GM23338 (cell line): ENCODE measurements around the gene RNH1. TPM values are rescaled to one million over a fixed set of nuclear protein-coding genes. Genes with fewer than 3 reads are reported as not detected.
A peak's percentile ranks its signal among the peaks of the same experiment; 100 is the strongest.

Experiments used
- ATAC-seq: fragments of 200-7000 bp; cut with Tn5 transposase; 3 replicates; pipeline ENCODE4 v1.9.1; 2020
- DNase-seq: peaks from one replicate; pipeline ENCODE4 v3.0.0-alpha.2; 2015; ENCODE audit warnings: low spot score
- H2AFZ ChIP-seq: fragments of 200-600 bp; sonication (generic); 2 replicates; pipeline ENCODE4 v1.8.0; 2016; ENCODE audit warnings: antibody characterized with exemption, mild to moderate bottlenecking, moderate library complexity
- H3F3A ChIP-seq: fragments of 200-600 bp; sonication (generic); replicated peaks from 2 replicates; pipeline ENCODE4 v1.8.0; 2017; ENCODE audit warnings: antibody characterized with exemption, mixed run types, low read depth
- H3K27ac ChIP-seq: fragments of 200-600 bp; sonication (generic); 2 replicates; pipeline ENCODE4 v1.6.1; 2016; ENCODE audit warnings: low read depth
- H3K27me3 ChIP-seq: fragments of 200-600 bp; sonication (generic); 2 replicates; pipeline ENCODE4 v1.8.0; 2016; ENCODE audit warnings: mild to moderate bottlenecking, mixed run types, moderate library complexity; ENCODE audit not compliant: insufficient read depth
- H3K36me3 ChIP-seq: fragments of 200-600 bp; sonication (generic); 2 replicates; pipeline ENCODE4 v1.8.0; 2016; ENCODE audit warnings: mild to moderate bottlenecking; ENCODE audit not compliant: insufficient read depth
- H3K4me1 ChIP-seq: fragments of 200-600 bp; sonication (generic); 2 replicates; pipeline ENCODE4 v1.8.0; 2016; ENCODE audit warnings: mild to moderate bottlenecking, moderate library complexity; ENCODE audit not compliant: insufficient read depth
- H3K4me2 ChIP-seq: fragments of 200-600 bp; sonication (generic); 2 replicates; pipeline ENCODE4 v1.7.1; 2017; ENCODE audit warnings: mixed run types
- H3K4me3 ChIP-seq: fragments of 200-600 bp; sonication (generic); 2 replicates; pipeline ENCODE4 v1.6.1; 2016; ENCODE audit warnings: mixed run types
- H3K79me2 ChIP-seq: fragments of 200-600 bp; sonication (generic); replicated peaks from 2 replicates; pipeline ENCODE4 v1.8.0; 2017; ENCODE audit warnings: mild to moderate bottlenecking; ENCODE audit not compliant: insufficient read depth
- H3K9me2 ChIP-seq: fragments of 200-600 bp; sonication (generic); 2 replicates; pipeline ENCODE4 v1.8.0; 2017; ENCODE audit not compliant: insufficient read depth
- H4K20me1 ChIP-seq: fragments of 200-600 bp; sonication (generic); replicated peaks from 2 replicates; pipeline ENCODE4 v1.8.0; 2017; ENCODE audit warnings: mild to moderate bottlenecking; ENCODE audit not compliant: insufficient read depth
- H3K27ac Mint-ChIP-seq: 2 replicates; pipeline ENCODE4 v1.8.0; 2020; ENCODE audit warnings: inconsistent platforms, mild to moderate bottlenecking, moderate library complexity, mixed read lengths
- H3K27me3 Mint-ChIP-seq: 3 replicates; pipeline ENCODE4 v1.8.0; 2022; ENCODE audit warnings: low read depth, mild to moderate bottlenecking, moderate library complexity, mixed read lengths, inconsistent platforms; ENCODE audit not compliant: insufficient read depth, poor library complexity
- H3K36me3 Mint-ChIP-seq: 3 replicates; pipeline ENCODE4 v1.8.0; 2021; ENCODE audit warnings: low read depth, mild to moderate bottlenecking, inconsistent platforms, moderate library complexity, mixed read lengths
- H3K4me1 Mint-ChIP-seq: 3 replicates; pipeline ENCODE4 v1.8.0; 2020; ENCODE audit warnings: mild to moderate bottlenecking, inconsistent platforms, mixed read lengths
- H3K4me3 Mint-ChIP-seq: 3 replicates; pipeline ENCODE4 v1.8.0; 2021; ENCODE audit warnings: moderate library complexity, mild to moderate bottlenecking, inconsistent platforms, mixed read lengths
- H3K9me3 Mint-ChIP-seq: 3 replicates; pipeline ENCODE4 v1.8.0; 2020; ENCODE audit warnings: moderate library complexity, mild to moderate bottlenecking, inconsistent platforms, mixed read lengths
- CREB1 ChIP-seq: fragments of 250-450 bp; sonication (Bioruptor Pico); IDR thresholded peaks from 2 replicates; pipeline ENCODE4 v1.5.0; 2020; ENCODE audit warnings: low read depth, mild to moderate bottlenecking, moderate library complexity
- CTCF ChIP-seq, 2 experiments: fragments of 200-600 bp in 1 of 2; sonication (generic) in 1 of 2; conservative IDR thresholded peaks; 2 replicates each; pipeline versions ENCODE4 v1.5.1 to v1.6.1; 2016 to 2017; ENCODE audit warnings: antibody characterized with exemption in 2 of 2, low read depth in 2 of 2, mild to moderate bottlenecking in 2 of 2, moderate library complexity in 1 of 2
- ETS1 ChIP-seq: IDR thresholded peaks from 2 replicates; pipeline ENCODE4 v1.6.1; 2016; ENCODE audit warnings: antibody characterized with exemption
- EZH2 ChIP-seq: fragments of 200-600 bp; sonication (generic); IDR thresholded peaks from one replicate; pipeline ENCODE4 v1.8.0; 2017; ENCODE audit warnings: antibody characterized with exemption, mild to moderate bottlenecking, low read depth; ENCODE audit not compliant: unreplicated experiment
- EZH2phosphoT487 ChIP-seq: fragments of 200-600 bp; sonication (generic); IDR thresholded peaks from one replicate; pipeline ENCODE4 v1.8.1; 2018; ENCODE audit warnings: antibody characterized with exemption; ENCODE audit not compliant: unreplicated experiment
- JUNB ChIP-seq: IDR thresholded peaks from one replicate; pipeline ENCODE4 v1.6.1; 2016; ENCODE audit warnings: antibody characterized with exemption; ENCODE audit not compliant: unreplicated experiment
- NANOG ChIP-seq: IDR thresholded peaks from 2 replicates; pipeline ENCODE4 v1.6.1; 2016; ENCODE audit warnings: antibody characterized with exemption, borderline replicate concordance
- POLR2AphosphoS5 ChIP-seq: IDR thresholded peaks from 2 replicates; pipeline ENCODE4 v1.6.1; 2016; ENCODE audit warnings: antibody characterized with exemption, low read depth
- REST ChIP-seq: IDR thresholded peaks from one replicate; pipeline ENCODE4 v1.6.1; 2018; ENCODE audit warnings: antibody characterized with exemption; ENCODE audit not compliant: unreplicated experiment
- STAT1 ChIP-seq: IDR thresholded peaks from one replicate; pipeline ENCODE4 v1.6.1; 2016; ENCODE audit warnings: antibody characterized with exemption; ENCODE audit not compliant: unreplicated experiment
- ZNF114 ChIP-seq: fragments of 250-450 bp; sonication (Bioruptor Pico); IDR thresholded peaks from 2 replicates; pipeline ENCODE4 v1.5.0; 2020; ENCODE audit warnings: mild to moderate bottlenecking, moderate library complexity
- ZNF331 ChIP-seq: fragments of 250-450 bp; sonication (Bioruptor Pico); IDR thresholded peaks from 2 replicates; pipeline ENCODE4 v1.5.0; 2020; ENCODE audit warnings: low read depth, mild to moderate bottlenecking, moderate library complexity
- ZNF462 ChIP-seq: fragments of 250-450 bp; sonication (Bioruptor Pico); IDR thresholded peaks from 2 replicates; pipeline ENCODE4 v1.5.0; 2020; ENCODE audit warnings: mild to moderate bottlenecking, moderate library complexity
- polyA plus RNA-seq: library from polyadenylated mRNA; unstranded; fragments of >200 nt; fragmentation: Nextera tagmentation; extraction: Ambion mirVana; gene quantifications from 2 replicates; pipeline ENCODE4 v1.2.1, GENCODE V29; 2016
- total RNA-seq: library from RNA; depleted of rRNA; stranded (reverse); fragments of >200 nt; shearing (Covaris generic); gene quantifications from 2 replicates; pipeline ENCODE4 v1.2.3, GENCODE V29; 2014

The RNH1 gene
- total and polyA plus RNA-seq, 2 experiments from 2014 or later: 33.3 to 56.3 TPM

GRCh38 chr11:469684-470560 is 37.1 kb downstream of the RNH1 start:
- Histone ChIP-seq H3K4me1 (peaks cover 13% of the 10 kb centered on the region), H3K79me2 (peaks cover 33% of the 10 kb centered on the region), H3F3A (peaks cover 5% of the 10 kb centered on the region), H3K36me3 (no peaks in the 10 kb centered on the region), H3K9me2 (no peaks in the 10 kb centered on the region), H3K27me3 (no peaks in the 10 kb centered on the region), H2AFZ (no peak overlapping the region), H4K20me1 (no peaks in the 10 kb centered on the region; the same call in none of the 2 replicates), H3K4me3 (no peak overlapping the region), H3K4me2 (0 out of 2 replicates have a peak overlapping the region, but pooled peaks have one; percentile 38), H3K27ac (peak overlapping the region; percentile 68; the same call in 1 of the 2 replicates)
- ATAC-seq: no peak
- TF ChIP-seq CREB1 (CRISPR knock-in tag) (no peak), JUNB (no peak), NANOG (no peak), CTCF (conservative IDR thresholded peaks at IDR 0.05; ENCODE audit: low read depth in 2 of 2) (no peak), STAT1 (no peak), EZH2 (no peak), ZNF114 (no peak), EZH2phosphoT487 (no peak), ZNF462 (CRISPR knock-in tag) (no peak), ZNF331 (no peak), POLR2AphosphoS5 (no peak), REST (no peak), ETS1 (no peak)
- no peak for DNase-seq
- Mint-ChIP-seq H3K27ac (peak overlapping the region; percentile 88), H3K4me1 (peaks cover 31% of the 10 kb centered on the region), H3K36me3 (peaks cover 11% of the 10 kb centered on the region), H3K27me3 (peaks cover 10% of the 10 kb centered on the region), H3K4me3 (peak overlapping the region; percentile 25; the same call in 1 of the 3 replicates), H3K9me3 (no peaks in the 10 kb centered on the region)
